Activated B cell treated with CpG ODN at 0.5 μM for 24 hours (primary cell): ENCODE data around the gene KRT76. TPM values are rescaled to one million over a fixed set of nuclear protein-coding genes. Genes with fewer than 3 reads are reported as not detected.

Experiments used
- ATAC-seq: fragments of 200-7000 bp; cut with Tn5 transposase; one replicate; pipeline ENCODE4 v1.10.0; 2021; ENCODE audit warnings: low read depth, mild to moderate bottlenecking, moderate library complexity
- CTCF ChIA-PET: fragments of 350-600 bp; sonication (Branson Sonifier 250); formaldehyde crosslinking; loops from one replicate; lab custom pipeline; 2021; ENCODE audit warnings: antibody characterized with exemption; lab: Charles Lee
- POLR2A ChIA-PET: fragments of 350-600 bp; sonication (Branson Sonifier 250); formaldehyde crosslinking; loops from one replicate; lab custom pipeline; 2021; ENCODE audit warnings: antibody characterized with exemption; lab: Charles Lee
- DNase-seq: peaks from one replicate; pipeline ENCODE4 v3.0.0; 2022
- H3K27ac Mint-ChIP-seq: one replicate; pipeline ENCODE4 v1.8.0; 2020; ENCODE audit warnings: mixed read lengths
- H3K27me3 Mint-ChIP-seq: one replicate; pipeline ENCODE4 v1.8.0; 2021; ENCODE audit warnings: mixed read lengths
- H3K36me3 Mint-ChIP-seq: one replicate; pipeline ENCODE4 v1.8.0; 2021; ENCODE audit warnings: low read depth, mixed read lengths
- H3K4me1 Mint-ChIP-seq: one replicate; pipeline ENCODE4 v1.8.0; 2021; ENCODE audit warnings: mixed read lengths
- H3K4me3 Mint-ChIP-seq: one replicate; pipeline ENCODE4 v1.8.0; 2020; ENCODE audit warnings: mild to moderate bottlenecking, mixed read lengths
- H3K9me3 Mint-ChIP-seq: one replicate; pipeline ENCODE4 v1.8.0; 2020; ENCODE audit warnings: mixed read lengths
- CTCF ChIP-seq: fragments of 200-600 bp; IDR thresholded peaks from one replicate; pipeline ENCODE4 v1.8.0; 2022; ENCODE audit warnings: antibody characterized with exemption, mild to moderate bottlenecking
- intact Hi-C: fragments of 100-400 bp; cut with micrococcal nuclease; formaldehyde crosslinking; loops from one replicate; pipeline ENCODE4 v1.15.1; 2024
- total RNA-seq: library from RNA; stranded (reverse); gene quantifications from 2 replicates; pipeline ENCODE4 v1.2.3, GENCODE V29; 2022

KRT76 gene
- total RNA-seq, 1 donor from 2014 or later = not detected

DNA sequence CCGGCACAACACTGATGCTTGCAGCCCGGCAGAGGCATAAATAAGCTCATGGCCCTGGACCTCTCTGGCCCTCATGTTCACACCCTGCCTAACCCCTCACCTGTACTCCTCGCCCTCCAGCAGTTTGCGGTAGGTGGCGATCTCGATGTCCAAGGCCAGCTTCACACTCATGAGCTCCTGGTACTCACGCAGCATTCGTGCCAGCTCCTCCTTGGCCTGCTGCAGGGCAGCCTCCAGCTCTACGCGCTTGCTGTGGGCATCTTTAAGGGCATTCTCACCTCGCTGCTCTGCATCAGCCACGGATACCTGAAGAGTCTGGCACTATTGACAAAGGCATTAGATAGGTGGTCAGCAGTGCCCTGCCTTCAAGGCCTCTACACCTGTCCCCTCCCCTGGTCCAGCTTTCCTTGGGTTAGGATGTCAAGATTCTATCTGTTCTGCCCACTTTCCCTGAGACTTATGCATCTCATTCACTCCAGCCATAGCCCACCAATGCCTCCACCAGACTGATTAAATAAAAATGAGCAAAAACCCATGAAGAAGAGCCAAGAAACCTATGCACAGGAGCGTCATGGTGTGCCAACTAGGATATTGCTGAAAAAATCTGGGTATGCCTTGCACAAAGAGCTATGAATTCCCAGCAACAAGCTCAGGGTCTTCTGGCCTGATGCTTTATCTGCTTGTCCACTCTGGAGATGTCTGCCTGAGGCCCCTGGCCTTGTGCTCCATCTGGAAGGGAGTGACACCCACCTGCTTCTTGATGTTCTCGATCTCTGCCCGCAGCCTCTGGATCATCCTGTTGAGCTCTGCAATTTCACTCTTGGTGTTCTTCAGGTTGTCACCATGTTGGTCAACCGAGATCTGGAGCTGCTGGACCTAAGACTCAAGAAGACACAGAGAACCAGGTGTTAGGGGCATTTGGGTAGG is 30.7 kb upstream of the KRT76 start:
- peaks cover 2% of the 10 kb centered on the region for H3K27me3 Mint-ChIP-seq
- DNase-seq (no peak), ATAC-seq (no peak)
- H3K36me3 Mint-ChIP-seq = no peaks in the 10 kb centered on the region
- intact Hi-C loops = no loop called here
- no peak overlapping the region for H3K4me3 Mint-ChIP-seq
- no peaks in the 10 kb centered on the region for H3K4me1 Mint-ChIP-seq
- TF ChIP-seq CTCF = no peak
- ChIA-PET CTCF (no interaction called here), POLR2A (no interaction called here)
- H3K9me3 Mint-ChIP-seq = no peaks in the 10 kb centered on the region
- no peak overlapping the region for H3K27ac Mint-ChIP-seq

DNA sequence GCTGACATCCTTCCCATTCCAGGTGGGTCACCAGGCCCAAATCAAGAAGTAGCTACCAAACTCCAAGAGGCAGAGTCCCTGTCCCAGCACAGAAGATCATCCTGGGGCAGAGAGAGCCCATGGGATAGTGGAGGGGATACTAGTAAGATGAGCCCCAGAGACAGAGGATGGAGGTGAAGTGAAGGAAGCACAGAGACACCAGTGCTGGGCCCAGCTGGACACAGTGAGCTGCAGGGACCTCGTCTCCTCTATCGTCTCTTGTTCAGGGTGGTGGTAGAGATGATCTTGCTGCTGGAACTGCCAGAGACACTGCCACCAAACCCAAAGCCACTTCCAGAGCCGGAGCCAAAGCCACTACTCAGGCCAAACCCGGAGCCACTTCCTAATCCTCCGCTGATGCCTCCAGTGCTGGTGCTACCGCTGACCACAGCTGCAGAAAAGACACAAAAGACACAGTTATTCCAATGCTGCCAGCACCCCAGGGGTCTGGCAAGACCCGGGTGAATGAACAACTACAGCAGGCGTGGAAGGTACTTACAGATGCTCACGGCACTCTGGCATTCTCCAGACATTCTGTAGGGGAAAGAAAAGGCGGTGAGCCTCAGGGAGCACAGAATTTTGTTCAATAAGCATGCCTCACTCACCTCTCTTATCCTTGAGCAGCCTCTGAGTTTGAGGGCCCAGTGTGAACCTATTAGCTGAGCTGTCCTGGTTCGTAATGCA is 29.8 kb upstream of the KRT76 start:
- no peak for ATAC-seq
- intact Hi-C loops = no loop called here
- H3K27ac Mint-ChIP-seq = no peak overlapping the region
- H3K9me3 Mint-ChIP-seq = no peaks in the 10 kb centered on the region
- DNase-seq = no peak
- no peak overlapping the region for H3K4me3 Mint-ChIP-seq
- no peaks in the 10 kb centered on the region for H3K36me3 Mint-ChIP-seq
- H3K27me3 Mint-ChIP-seq = peaks cover 2% of the 10 kb centered on the region
- ChIA-PET POLR2A (no interaction called here), CTCF (no interaction called here)
- no peak for TF ChIP-seq CTCF
- no peaks in the 10 kb centered on the region for H3K4me1 Mint-ChIP-seq

DNA sequence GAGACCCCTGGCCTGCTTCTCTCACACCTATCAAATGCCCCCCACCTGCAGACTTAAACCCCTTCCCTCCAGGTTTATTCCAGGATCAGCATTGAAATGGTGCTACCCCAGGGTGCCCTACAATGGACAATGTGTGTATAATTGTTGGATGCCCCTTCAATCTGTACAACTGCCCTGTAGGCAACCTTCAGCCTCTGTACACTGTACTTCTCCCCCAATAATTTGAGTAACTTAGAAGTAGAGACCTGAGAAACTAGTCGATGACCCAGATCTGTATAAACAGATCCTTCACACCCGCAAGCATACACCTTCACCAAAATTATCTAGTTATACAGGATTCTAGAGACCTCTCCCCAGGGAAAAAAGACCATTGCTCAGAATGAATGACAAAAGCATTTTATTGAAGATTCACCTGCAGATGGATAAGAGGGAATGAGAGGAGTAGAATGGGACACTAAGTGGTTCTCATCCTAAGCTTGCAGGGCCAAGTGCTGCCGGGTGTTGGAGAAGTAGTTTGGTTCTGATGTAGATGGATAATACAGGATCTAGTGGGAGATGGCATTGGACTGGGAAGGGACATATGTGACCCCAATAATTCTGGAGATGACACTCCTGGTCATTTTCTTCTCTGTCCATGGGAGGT is 29.1 kb upstream of the KRT76 start:
- ChIA-PET POLR2A (no interaction called here), CTCF (no interaction called here)
- H3K36me3 Mint-ChIP-seq = no peaks in the 10 kb centered on the region
- no peak overlapping the region for H3K4me3 Mint-ChIP-seq
- no peak for DNase-seq
- H3K4me1 Mint-ChIP-seq = no peaks in the 10 kb centered on the region
- intact Hi-C loops = no loop called here
- no peak for TF ChIP-seq CTCF
- ATAC-seq = no peak
- peaks cover 2% of the 10 kb centered on the region for H3K27me3 Mint-ChIP-seq
- H3K27ac Mint-ChIP-seq = no peak overlapping the region
- H3K9me3 Mint-ChIP-seq = no peaks in the 10 kb centered on the region

- CTCF ChIA-PET = no interaction called here
- TF ChIP-seq CTCF = no peak
Measured at GRCh38 chr12:52805739-52806138, 28.6 kb upstream of the KRT76 start.

GRCh38 chr12:52805000-52805399 is 27.9 kb upstream of the KRT76 start:
- ATAC-seq (no peak), DNase-seq (no peak)
- Mint-ChIP-seq H3K4me1 (no peaks in the 10 kb centered on the region), H3K36me3 (no peaks in the 10 kb centered on the region), H3K9me3 (no peaks in the 10 kb centered on the region), H3K27me3 (no peaks in the 10 kb centered on the region), H3K27ac (no peak overlapping the region), H3K4me3 (no peak overlapping the region)
- ChIA-PET POLR2A (no interaction called here), CTCF (no interaction called here)
- TF ChIP-seq CTCF = no peak
- intact Hi-C loops = no loop called here

More at GRCh38 chr12:52805739-52806138, 28.6 kb upstream of the KRT76 start:
- Mint-ChIP-seq H3K4me1 (no peaks in the 10 kb centered on the region), H3K27me3 (peaks cover 2% of the 10 kb centered on the region), H3K9me3 (no peaks in the 10 kb centered on the region), H3K4me3 (no peak overlapping the region), H3K36me3 (no peaks in the 10 kb centered on the region), H3K27ac (no peak overlapping the region)
- DNase-seq (no peak), ATAC-seq (no peak)
- intact Hi-C loops = no loop called here
- POLR2A ChIA-PET = no interaction called here
